Activated CD4-positive, alpha-beta T cell treated with anti-CD3 and anti-CD28 coated beads, Interleukin-2, amount 10 ng/mL, durations not matched to agents 24 days and 14 days (primary cell): Measurements from ENCODE around the gene IMPA2. TPM values are rescaled to one million over a fixed set of nuclear protein-coding genes. Genes with fewer than 3 reads are reported as not detected.

Experiments
- DNase-seq: peaks from one replicate; pipeline ENCODE4 v3.0.0; 2022
- H3K27ac Mint-ChIP-seq: one replicate; pipeline ENCODE4 v1.8.0; 2022; ENCODE audit warnings: mild to moderate bottlenecking, mixed read lengths
- H3K27me3 Mint-ChIP-seq: one replicate; pipeline ENCODE4 v1.8.0; 2022; ENCODE audit warnings: mixed read lengths
- H3K36me3 Mint-ChIP-seq: one replicate; pipeline ENCODE4 v1.8.0; 2022; ENCODE audit warnings: low read depth, mild to moderate bottlenecking, mixed read lengths
- H3K4me1 Mint-ChIP-seq: one replicate; pipeline ENCODE4 v1.8.0; 2021; ENCODE audit warnings: mixed read lengths
- H3K4me3 Mint-ChIP-seq: one replicate; pipeline ENCODE4 v1.8.0; 2022; ENCODE audit warnings: mild to moderate bottlenecking, moderate library complexity, mixed read lengths
- H3K9me3 Mint-ChIP-seq: one replicate; pipeline ENCODE4 v1.8.0; 2021; ENCODE audit warnings: mixed read lengths
- intact Hi-C: fragments of 100-400 bp; cut with micrococcal nuclease; formaldehyde crosslinking; loops from one replicate; pipeline ENCODE4 v1.15.1; 2023
- total RNA-seq: library from RNA; stranded (reverse); gene quantifications from 2 replicates; pipeline ENCODE4 v1.2.3, GENCODE V29; 2022

Gene IMPA2
- total RNA-seq, 1 donor from 2014 or later: 18.8 TPM

GRCh38 chr18:12041561-12041960 lies 60.3 kb downstream of the IMPA2 start:
- no peak for DNase-seq
- intact Hi-C loops: no loop called here
- peaks cover 9% of the 10 kb centered on the region for H3K27me3 Mint-ChIP-seq
- no peak overlapping the region for H3K4me3 Mint-ChIP-seq
- no peaks in the 10 kb centered on the region for H3K9me3 Mint-ChIP-seq
- no peaks in the 10 kb centered on the region for H3K36me3 Mint-ChIP-seq
- H3K27ac Mint-ChIP-seq: peak overlapping the region; percentile 52
- H3K4me1 Mint-ChIP-seq: peaks cover 17% of the 10 kb centered on the region

DNA sequence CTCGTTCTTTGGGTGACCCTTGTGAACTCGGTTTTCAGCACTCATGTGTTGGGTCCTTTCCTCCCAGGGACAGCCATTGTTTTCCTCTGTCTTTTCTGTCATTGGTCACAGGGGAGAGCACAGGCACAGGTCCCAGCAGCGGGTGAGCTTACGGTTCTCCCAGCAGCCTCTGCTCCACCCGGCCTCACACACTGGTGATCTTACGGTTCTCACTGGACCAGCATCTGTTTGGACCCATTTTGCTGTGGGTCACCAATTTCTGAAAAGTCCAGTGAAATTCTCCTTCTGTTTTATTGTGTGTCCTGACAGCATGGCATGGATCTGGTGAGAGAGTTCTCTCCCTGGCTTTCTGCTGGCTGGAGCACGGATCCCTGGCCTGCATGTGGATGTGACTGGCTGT lies 62.5 kb downstream of the IMPA2 start:
- Mint-ChIP-seq H3K27ac (no peak overlapping the region), H3K9me3 (no peaks in the 10 kb centered on the region), H3K36me3 (no peaks in the 10 kb centered on the region), H3K4me3 (no peak overlapping the region), H3K27me3 (peaks cover 3% of the 10 kb centered on the region), H3K4me1 (peaks cover 21% of the 10 kb centered on the region)
- intact Hi-C loops: no loop called here
- no peak for DNase-seq

- H3K27ac Mint-ChIP-seq: no peak overlapping the region
- peaks cover 23% of the 10 kb centered on the region for H3K4me1 Mint-ChIP-seq
- intact Hi-C loops: no loop called here
- no peaks in the 10 kb centered on the region for H3K36me3 Mint-ChIP-seq
- no peak overlapping the region for H3K4me3 Mint-ChIP-seq
- DNase-seq: no peak
- H3K27me3 Mint-ChIP-seq: peaks cover 5% of the 10 kb centered on the region
- no peaks in the 10 kb centered on the region for H3K9me3 Mint-ChIP-seq
Observed at GRCh38 chr18:12044591-12044990, 63.3 kb downstream of the IMPA2 start.

- Mint-ChIP-seq H3K4me1 (peaks cover 21% of the 10 kb centered on the region), H3K9me3 (no peaks in the 10 kb centered on the region), H3K4me3 (no peak overlapping the region), H3K27me3 (peaks cover 3% of the 10 kb centered on the region), H3K27ac (no peak overlapping the region), H3K36me3 (no peaks in the 10 kb centered on the region)
- intact Hi-C loops: no loop called here
- no peak for DNase-seq
Observed at GRCh38 chr18:12046046-12046750, 64.9 kb downstream of the IMPA2 start.

DNA sequence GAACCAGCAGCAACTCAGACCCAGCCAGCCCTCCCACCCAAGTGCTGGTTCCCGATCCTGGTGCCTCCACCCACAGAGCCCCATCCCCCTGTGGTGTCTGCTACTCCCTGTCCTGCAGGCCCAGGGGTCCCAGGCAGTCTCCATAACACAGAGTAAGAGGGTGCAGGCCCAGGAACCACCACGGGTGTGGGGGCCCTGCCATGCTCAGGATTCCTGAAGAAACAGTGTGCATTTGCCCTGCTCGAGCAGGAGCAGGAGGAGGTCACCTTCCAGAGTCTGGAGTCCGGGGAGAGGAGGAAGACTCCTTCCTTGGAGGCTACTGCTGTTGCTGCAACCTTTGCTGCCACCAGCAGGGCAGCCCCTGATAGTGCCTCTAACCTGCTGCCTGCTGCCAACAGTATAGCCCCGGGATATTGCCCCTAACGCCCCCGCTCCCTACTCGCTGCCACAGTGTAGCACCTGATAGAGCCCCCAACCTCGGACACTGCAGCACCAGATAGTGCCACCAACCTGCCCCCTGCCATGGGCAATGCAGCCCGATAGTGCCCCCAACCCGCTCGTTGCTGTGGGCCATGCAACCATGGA lies 65.5 kb downstream of the IMPA2 start:
- H3K27ac Mint-ChIP-seq: no peak overlapping the region
- intact Hi-C loops: no loop called here
- H3K4me1 Mint-ChIP-seq: peaks cover 14% of the 10 kb centered on the region
- no peaks in the 10 kb centered on the region for H3K9me3 Mint-ChIP-seq
- H3K4me3 Mint-ChIP-seq: no peak overlapping the region
- peaks cover 7% of the 10 kb centered on the region for H3K27me3 Mint-ChIP-seq
- no peaks in the 10 kb centered on the region for H3K36me3 Mint-ChIP-seq
- DNase-seq: no peak

- Mint-ChIP-seq H3K27me3 (peaks cover 17% of the 10 kb centered on the region), H3K9me3 (no peaks in the 10 kb centered on the region), H3K4me1 (peaks cover 9% of the 10 kb centered on the region), H3K27ac (peak overlapping the region; percentile 26), H3K36me3 (no peaks in the 10 kb centered on the region), H3K4me3 (peak overlapping the region; percentile 28)
- DNase-seq: no peak
- intact Hi-C loops: no loop called here
Observed at GRCh38 chr18:12048010-12048826, 66.9 kb downstream of the IMPA2 start.

DNA sequence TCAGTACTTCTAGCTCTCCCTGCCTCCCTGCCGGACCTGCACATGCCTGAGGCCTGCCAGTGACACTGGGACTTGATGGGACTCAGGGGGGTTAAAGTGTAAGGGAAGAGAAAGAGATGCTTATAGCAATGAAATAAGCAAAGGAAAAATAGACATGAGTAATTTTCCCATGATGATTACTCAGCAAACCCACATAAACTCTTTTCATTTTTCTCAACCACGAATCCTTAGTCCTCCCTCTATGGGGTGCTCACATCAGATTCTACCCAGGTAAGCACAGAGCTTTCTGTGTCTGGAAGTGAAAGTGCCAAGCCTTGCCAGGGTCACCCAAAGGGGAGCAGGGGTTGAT lies 67.5 kb downstream of the IMPA2 start:
- H3K9me3 Mint-ChIP-seq: no peaks in the 10 kb centered on the region
- H3K27ac Mint-ChIP-seq: peak overlapping the region; percentile 26
- peak overlapping the region; percentile 28 for H3K4me3 Mint-ChIP-seq
- DNase-seq: no peak
- H3K4me1 Mint-ChIP-seq: peaks cover 9% of the 10 kb centered on the region
- intact Hi-C loops: no loop called here
- no peaks in the 10 kb centered on the region for H3K36me3 Mint-ChIP-seq
- peaks cover 20% of the 10 kb centered on the region for H3K27me3 Mint-ChIP-seq

GRCh38 chr18:12049978-12050811 lies 68.9 kb downstream of the IMPA2 start:
- no peak for DNase-seq
- H3K27ac Mint-ChIP-seq: no peak overlapping the region
- H3K27me3 Mint-ChIP-seq: peaks cover 25% of the 10 kb centered on the region
- intact Hi-C loops: no loop called here
- H3K9me3 Mint-ChIP-seq: no peaks in the 10 kb centered on the region
- H3K4me3 Mint-ChIP-seq: no peak overlapping the region
- H3K36me3 Mint-ChIP-seq: no peaks in the 10 kb centered on the region
- H3K4me1 Mint-ChIP-seq: peaks cover 9% of the 10 kb centered on the region

GRCh38 chr18:12052866-12053265 lies 71.6 kb downstream of the IMPA2 start:
- Mint-ChIP-seq H3K36me3 (no peaks in the 10 kb centered on the region), H3K27me3 (peaks cover 25% of the 10 kb centered on the region), H3K9me3 (no peaks in the 10 kb centered on the region), H3K27ac (no peak overlapping the region), H3K4me1 (peaks cover 9% of the 10 kb centered on the region), H3K4me3 (no peak overlapping the region)
- intact Hi-C loops: no loop called here
- no peak for DNase-seq

- Mint-ChIP-seq H3K9me3 (no peaks in the 10 kb centered on the region), H3K4me1 (peaks cover 9% of the 10 kb centered on the region), H3K36me3 (no peaks in the 10 kb centered on the region), H3K4me3 (no peak overlapping the region), H3K27me3 (peaks cover 25% of the 10 kb centered on the region), H3K27ac (no peak overlapping the region)
- intact Hi-C loops: no loop called here
- DNase-seq: no peak
Observed at GRCh38 chr18:12053289-12053688, 72.0 kb downstream of the IMPA2 start.

DNA sequence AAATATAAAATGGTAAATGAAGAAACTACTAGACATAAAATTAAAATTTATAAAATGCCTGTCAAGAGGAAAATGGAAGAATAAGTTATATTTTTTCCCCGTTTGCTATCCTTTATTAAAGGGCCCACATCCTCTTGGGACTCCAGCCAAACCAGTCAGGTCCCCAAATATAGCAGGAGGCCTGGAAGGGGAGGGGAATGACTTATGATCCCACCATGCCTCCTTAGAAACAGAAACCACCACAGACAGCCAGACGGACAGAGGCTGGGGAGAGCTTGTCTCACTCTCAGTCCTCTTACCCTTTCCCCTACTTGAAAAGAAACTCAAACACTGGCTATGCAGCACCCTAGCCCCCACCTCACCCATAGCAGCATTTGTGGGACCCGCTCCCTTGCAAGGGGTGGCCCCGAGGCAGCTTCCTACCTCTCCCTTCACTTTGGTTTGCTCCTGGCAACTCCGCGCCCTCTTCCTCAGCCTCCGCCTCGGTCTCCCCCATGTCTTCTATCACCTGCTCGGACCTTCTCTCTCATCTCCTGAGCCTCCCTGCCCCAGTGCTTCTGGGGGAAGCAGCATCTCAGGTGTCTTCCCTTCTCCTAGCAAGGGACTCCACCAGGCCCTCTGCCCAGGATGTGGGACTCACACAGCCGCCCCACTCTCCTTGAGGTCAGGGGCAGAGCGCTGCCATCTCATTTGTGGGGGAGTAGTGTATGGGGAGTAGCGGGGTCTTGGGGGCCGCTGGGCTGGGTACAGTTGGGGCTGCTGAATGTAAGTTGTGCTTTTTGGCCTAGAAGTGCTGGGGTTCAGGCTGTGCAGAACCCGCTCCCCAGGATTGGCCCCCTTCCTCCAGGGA lies 75.0 kb downstream of the IMPA2 start:
- Mint-ChIP-seq H3K27me3 (peaks cover 21% of the 10 kb centered on the region), H3K27ac (no peak overlapping the region), H3K36me3 (no peaks in the 10 kb centered on the region), H3K4me3 (no peak overlapping the region), H3K9me3 (no peaks in the 10 kb centered on the region), H3K4me1 (no peaks in the 10 kb centered on the region)
- intact Hi-C loops: no loop called here
- DNase-seq: no peak

DNA sequence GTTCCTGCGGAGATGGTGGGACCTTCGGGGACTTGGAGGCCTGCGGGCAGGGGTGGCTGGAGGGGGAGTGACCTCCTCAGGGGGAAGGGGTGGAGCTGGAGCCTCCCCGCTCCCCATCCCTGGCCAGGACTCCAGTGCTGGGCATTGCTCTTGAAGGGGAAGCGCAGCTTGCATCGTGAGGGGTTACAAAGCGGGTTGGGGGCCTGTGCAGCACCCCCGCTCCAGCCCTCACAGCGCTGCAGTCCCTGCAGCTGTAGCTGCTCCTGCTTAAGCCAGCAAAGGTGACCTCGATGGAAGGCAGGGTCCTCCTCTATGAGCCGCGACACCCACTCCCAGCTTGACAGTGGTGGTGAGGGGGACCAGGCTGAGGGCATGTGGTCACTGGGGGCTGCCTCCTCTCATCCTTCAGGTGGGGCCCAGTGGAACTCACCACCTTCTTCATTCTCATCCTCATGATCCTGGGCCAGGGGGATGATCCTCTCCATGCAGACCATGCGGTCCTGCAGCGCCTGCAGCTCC lies 75.6 kb downstream of the IMPA2 start:
- intact Hi-C loops: no loop called here
- H3K4me3 Mint-ChIP-seq: no peak overlapping the region
- no peak overlapping the region for H3K27ac Mint-ChIP-seq
- no peaks in the 10 kb centered on the region for H3K36me3 Mint-ChIP-seq
- H3K27me3 Mint-ChIP-seq: peaks cover 17% of the 10 kb centered on the region
- no peaks in the 10 kb centered on the region for H3K9me3 Mint-ChIP-seq
- DNase-seq: peak; percentile 34
- H3K4me1 Mint-ChIP-seq: no peaks in the 10 kb centered on the region
